Activated gamma-delta T cell (primary cell): ENCODE measurements around the gene SDK1.
"Not testable (repeated sequence)": the region's sequence is repeated elsewhere in the genome, so short reads cannot be mapped to it uniquely, and the experiment has no call there.

Source experiments
- DNase-seq: peaks from one replicate; lab custom pipeline; 2025; lab: John Stamatoyannopoulos, UW

The SDK1 gene

DNA sequence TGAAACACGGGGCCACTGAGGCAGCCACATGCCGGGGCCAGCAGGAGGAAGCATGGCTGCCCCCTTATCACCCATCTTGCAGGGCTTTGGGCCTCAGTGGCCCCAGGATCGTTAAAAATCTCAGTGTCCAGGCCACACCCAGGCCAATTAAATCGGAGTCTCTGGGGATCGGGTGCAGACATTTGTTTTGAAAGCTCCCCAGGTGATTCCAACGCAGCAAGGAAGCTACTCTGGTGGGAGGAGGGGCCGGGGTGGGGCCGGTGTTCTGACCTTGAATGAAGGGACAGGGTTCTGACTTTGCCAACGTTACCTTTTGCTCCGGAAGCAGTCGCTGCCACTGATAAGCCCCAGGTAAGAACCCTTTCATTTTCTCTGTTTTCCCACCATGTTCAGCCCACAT lies 968.7 kb downstream of the SDK1 start:
- DNase-seq, result no peak

DNA sequence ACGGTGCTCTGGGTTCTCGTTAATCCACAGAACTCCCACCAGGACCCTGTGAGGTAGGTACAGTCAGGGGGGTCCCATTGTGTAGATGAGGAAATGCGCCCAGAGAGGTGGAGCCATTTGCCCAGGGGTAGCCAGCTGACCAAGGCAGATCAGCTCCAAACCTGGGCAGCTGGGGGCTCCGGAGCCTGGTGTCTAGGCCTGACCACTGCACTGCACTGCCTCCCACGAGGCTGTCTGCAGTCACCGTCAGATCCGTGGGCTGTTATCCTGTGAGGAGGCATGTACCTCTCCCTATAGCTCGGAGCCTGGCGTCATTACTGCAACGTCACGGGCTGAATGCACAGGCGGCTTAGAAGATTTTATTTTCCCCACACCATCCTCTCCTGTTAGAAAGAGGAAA lies 969.2 kb downstream of the SDK1 start:
- no peak for DNase-seq

DNA sequence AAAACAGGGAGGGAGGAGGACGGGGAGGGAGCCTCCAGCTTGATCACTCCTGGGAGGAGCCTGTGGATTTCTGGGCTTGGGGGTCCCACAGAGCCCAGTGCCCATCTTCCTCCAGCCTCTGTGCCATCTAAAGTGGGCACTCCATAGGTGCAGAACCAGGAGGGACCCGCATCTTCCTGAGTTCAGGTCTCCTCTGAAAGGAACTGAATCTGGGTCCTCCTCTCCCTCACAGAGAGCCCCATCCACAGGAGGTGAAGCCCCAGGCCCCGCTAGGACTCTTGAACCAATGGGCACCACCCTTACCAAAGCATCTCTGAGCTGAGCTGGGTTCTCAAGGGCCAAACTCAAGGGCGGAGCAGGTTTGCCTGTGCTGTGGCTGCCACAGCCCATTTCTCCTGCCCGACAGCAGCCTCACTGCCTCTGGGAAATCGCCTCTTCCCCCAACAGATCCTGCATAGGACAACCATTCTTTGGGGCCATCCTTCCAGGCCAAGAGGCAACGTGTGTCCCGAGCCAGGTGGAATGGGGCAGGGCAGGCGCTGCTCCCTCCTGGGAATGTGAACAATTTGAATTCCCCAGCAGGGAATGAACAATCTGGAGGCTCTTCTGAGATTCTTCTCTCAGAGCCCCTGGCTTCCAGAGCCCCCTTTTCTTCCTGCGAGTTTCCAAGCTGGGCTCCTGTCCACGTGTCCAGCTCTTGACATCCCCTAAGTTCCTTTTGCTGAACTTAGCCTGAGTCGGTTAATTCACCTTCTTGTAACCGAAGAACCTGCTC lies 970.1 kb downstream of the SDK1 start:
- no peak for DNase-seq

DNA sequence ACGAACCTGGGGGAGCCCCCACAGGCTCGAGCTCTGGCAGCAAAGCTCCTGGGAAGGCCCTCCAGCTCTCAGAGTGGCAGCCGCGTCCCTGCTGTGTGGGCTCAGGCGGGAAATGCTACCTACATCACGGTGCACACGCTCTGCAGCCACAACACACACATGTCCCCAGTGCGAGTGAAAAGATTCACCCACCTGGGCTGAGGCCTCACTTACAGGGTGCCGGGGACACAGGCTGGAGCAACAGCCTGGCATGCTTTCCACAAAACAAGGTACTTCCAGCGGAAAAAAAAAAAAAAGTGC lies 970.6 kb downstream of the SDK1 start:
- DNase-seq, result no peak

DNA sequence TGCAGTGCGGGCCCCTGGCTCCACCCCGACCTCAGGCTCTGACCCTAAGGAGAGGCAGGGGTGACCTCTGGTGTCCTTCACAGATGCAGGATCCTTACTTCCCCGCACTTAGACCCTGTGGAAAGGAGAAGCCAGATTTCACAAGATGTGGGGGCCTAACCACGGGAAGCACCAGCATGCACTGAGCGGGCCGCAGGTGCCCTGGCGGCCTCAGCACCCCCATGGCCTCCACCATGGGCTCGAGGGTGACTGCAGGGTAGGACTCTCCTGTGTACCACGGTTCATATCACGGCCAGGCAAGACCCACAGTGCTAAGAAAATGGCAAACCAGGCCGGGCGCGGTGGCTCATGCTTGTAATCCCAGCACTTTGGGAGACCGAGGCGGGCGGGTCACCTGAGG lies 971.1 kb downstream of the SDK1 start:
- no peak for DNase-seq

DNA sequence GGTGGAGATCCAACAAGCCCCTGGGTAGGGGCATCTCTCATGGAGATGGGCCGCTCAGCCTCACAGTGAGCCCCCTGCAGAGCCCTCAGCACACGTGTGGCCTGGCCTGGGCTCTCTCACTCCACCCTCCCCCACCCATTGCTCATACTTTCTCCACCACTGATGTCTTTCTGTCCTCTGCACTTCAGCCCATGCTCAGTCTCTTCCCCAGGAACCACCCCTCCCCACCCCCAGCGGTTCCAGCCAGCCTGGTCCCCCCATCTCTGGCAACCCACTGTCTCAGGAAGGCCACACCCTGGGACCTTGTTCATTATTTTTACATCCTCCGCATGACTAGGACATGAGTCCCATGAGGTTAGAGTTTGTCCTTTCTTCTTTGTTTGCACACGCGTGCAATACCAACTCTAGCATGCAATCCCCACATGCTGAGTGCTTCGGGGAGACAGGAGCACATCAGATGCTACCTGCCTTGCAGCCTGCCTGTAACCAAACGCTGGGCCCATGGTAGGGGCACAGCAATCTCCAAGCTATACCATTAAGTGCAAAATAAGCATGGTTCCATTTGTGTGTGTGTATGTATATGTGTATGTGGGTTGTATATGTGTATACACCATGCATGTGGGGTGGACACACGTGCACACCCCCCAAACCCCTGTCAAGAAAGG lies 972.6 kb downstream of the SDK1 start:
- no peak for DNase-seq

DNA sequence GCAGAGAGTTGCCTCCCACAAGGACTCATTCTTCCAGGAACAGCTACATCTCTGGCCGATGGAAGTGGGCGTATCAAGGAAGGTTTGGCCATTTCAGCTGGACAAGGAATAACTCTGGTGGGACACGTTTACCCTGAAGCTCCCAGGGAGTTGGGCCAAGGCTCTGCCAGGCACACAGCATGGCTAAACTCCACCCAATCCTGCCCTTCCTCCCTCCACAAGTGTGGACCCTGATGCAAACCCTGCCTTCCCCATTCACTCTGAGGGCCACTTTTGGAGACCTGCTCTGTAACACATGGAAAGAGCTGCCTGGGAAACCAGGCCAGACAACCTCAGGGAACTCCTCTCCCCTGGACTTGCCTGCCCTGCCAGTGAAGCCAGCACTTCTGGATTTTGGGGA lies 973.2 kb downstream of the SDK1 start:
- DNase-seq, result no peak

DNA sequence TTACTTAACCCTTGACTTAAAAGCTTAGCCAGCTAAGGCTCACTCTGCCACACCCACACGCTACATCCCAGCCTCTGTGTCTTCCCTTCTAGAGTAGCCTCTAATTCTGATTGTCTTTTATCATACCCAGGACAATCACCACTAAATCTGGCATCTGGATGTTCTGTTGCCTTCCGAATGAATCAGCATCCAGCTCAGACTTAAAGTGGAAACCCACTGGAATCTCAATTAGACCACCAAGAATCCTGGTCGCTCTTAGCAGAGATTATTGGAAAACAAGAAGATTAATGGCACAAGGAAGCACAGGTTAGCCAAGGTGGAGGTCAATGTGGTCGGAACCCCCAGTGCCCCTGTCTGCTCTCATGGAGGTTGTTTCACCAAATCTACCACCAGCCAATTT lies 976.9 kb downstream of the SDK1 start:
- no peak for DNase-seq

DNA sequence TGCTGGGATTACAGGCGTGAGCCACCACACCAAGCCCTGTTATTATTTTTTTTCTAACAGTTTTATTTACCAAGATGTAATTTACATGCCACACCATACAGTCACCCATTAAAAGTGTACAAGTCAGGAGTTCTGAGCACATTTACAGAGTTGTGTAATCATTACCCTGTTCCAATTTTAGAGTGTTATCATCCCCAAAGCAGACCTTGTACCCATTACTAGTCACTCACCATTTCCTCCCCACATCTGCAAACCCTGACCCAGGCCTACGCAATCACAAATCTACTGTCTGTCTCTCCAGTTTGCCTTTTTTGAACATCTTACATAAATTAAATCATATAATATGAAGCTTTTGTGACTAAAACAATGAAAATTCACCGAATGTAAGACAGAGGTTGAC lies 978.2 kb downstream of the SDK1 start:
- no peak for DNase-seq

DNA sequence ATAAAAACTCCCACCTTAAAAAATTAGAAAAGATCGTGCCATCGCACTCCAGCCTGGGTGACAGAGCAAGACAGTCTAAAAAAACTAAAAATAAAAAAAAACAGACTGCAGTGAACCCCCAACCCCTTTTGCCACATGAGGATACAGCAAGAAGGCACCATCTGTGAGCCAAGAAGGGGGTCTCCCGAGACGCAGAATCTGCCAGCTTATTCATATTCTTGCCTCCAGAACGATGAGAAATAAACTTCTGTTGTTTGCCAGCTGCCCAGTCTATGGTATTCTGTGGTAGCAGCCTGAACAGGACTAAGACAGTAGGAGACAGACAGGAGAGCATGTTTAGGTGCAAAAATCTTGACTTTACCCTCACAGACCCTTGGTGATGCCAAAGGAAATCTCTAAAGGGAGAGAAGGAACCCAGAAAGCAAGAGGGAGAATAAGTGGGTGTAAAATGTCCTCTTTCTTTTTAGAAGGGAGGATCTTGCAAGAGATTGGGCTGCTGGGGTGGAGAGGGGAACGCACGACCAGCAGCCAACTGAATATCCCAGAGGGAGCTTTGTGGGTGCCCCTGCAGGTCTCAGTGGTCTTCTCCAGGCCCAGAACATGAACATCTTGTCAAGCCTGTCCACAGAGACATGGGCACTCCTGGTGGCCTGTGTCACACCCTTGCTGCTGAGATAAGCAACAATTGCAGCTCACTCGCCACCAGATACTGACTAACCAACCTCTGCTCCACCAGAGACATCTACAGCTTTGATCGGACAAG lies 980.4 kb downstream of the SDK1 start:
- no peak for DNase-seq

DNA sequence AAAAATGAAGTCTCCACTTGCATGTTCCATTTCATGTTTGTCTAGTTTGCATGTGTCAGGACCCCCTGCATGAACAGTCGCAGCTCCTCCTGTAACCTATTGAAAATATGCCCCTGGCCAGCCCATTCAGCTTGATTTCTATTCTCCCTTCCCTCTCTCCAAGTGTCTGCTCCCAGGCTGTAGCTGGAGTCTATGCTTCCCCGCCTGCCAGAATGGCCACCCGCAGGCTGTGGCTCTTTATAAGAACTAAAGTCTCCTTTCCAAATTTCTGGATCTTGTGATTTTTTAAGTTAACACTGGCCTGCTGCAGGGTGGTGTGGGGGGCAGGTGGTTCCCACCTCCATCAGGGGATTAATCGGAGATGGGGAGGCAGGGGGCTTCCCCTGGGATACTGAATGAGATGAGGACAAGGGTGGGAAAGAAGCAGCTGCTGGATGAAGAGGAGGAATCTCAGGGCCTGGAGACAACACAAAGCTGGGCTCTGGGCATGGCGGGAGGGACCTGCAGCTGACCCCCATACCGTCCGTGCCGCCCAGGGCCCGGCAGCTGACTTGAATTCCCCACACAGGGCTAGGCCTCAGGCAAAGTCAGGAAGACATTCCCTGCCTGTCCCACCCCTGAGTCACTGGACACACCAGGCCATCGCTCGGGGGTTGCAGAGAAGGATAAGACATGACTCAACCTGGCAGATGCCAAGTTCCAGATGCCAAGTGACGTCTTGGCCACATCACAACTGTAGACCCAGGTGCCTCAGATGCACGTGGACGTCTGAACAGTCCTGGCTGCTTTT lies 981.6 kb downstream of the SDK1 start:
- no peak for DNase-seq

DNA sequence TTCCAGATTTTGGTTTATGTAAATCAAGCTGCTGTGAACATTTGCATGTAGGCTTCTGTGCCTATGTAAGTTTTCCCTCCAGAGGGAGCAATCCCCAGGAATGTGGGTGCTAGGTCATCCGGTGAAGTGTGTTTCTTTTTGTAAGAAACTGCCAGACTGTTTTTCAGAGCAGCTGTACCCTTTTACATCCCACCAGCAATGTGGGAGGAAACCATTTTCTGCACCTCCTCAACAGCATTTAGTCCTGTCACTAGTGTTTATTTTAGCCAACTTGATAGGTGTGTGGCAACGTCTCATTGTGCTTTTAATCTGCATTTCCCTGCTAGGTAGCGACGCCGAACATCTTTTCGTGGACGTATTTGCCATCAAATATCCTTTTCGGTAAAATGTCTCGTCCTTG lies 985.3 kb downstream of the SDK1 start:
- DNase-seq, result no peak

DNA sequence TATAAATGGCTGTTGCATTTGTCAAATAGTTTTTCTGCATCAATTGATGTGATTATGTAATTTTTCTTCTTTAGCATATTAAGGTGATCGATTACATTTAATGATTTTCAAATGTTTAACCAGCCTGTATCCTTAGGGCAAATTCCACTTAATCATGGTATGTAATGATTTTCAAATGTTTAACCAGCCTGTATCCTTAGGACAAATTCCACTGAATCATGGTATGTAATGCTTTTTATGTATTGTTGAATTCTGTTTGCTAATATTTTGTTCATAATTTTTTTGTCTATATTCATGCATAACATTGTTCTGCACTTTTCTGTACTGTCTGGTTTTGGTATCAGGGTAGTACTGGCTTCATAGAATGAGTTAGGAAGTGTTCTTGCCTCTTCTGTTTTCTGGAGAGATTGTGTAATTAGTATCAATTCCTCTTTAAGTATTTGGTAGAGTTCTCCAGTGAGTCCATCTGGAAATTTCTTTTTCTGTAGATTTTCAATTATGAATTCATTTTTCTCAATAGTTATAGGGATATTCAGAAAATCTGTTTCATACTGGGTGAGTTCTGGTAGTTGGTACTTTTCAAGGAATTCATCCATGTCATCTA lies 987.8 kb downstream of the SDK1 start:
- DNase-seq, result no peak

DNA sequence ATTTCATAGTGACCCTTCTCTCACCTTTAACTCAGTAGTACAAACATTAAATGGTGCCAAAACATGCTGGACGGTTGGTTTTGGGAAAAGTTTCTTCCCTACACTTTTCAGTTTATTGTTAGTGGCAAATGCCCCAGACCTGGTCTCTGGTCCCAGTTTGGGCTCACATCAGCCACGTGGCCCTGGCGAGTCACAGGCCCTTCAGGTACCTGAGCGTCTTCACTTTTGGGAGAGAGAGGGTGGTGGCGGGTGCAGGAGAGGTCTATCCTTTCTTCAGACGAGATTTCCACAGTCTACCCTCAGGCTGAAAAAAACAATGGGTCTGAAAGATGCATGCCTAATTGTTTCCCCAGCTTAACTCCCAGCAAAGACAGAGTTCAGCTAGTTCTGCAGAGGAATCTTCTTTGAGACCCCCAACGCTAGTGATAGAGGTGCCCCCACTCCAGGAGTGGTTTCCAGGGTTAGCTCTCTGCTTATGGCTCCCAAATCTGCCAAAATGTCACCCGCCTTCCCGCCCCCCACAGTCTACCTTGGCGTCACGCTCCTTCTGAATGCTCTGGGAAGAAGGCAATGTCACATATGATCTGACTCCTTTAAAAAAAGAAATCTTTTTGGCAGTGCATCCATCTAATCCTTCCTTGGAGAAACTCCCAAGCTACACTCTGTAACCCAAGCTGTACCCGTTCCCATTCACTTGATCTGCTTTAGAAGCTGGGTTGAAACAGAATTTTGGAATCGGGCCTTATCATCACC lies 996.3 kb downstream of the SDK1 start:
- no peak for DNase-seq

DNA sequence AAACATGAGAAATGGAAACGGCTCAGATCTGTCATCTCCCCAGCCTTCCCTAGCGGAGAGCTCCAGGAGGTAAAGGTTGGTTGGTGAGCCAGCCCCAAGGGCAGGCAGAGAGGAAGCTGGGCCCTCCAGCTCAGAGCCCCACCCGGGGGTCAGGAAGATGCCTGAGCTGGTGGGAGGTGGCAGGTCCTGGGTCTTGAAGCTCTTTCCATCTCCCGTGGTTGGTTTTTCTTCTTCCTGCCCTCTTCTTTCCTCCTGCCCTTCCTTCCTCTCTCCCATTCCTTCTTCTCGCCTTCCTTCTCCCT lies 996.8 kb downstream of the SDK1 start:
- DNase-seq, result no peak

DNA sequence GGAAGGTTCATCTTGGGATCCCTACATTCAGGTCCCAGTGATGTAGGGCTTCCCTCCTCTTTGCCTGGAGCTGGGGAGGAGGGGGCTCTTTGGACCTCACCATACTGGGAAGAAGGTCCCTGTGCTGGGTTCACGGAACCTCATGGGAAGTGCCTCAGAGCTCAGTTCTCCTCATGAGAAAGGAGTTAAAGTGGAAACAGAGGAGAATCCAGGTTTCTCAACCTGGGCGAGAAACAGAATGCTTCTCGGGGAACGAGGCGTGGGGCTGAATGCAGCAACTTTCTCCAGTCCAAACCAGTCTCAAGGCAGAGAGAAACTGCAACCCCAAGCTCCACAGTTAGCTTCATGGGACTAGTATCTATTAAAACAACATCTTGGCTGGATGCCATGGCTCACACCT lies 998.4 kb downstream of the SDK1 start:
- no peak for DNase-seq

DNA sequence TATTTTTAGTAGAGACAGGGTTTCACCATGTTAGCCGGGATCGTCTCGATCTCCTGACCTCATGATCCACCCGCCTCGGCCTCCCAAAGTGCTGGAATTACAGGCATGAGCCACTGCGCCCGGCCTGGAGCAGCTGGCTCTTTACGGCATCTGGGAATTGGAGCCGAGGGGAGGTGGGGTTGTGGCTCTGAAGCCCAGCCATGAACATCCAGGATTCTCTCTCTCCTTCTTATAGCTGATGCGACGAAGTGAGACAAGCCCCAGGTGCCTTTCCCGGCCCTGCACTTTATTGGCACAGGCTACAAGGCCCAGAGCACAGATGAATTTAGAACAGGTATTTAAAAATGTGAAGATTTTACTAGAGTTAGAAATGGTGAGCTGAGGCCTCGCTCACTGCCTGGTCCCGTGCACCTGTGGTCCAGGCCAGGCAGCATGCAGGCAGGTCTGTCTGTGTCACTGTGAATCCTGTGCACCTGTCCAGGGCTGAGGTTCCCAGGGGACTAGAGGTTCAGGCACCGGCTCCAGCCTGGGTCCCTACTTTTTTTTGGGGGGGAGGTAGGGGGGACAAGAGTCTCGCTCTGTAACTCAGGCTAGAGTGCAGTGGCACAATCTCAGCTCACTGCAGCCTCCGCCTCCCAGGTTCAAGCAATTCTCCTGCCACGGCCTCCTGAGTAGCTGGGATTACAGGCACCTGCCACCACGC lies 1001.3 kb downstream of the SDK1 start:
- no peak for DNase-seq

DNA sequence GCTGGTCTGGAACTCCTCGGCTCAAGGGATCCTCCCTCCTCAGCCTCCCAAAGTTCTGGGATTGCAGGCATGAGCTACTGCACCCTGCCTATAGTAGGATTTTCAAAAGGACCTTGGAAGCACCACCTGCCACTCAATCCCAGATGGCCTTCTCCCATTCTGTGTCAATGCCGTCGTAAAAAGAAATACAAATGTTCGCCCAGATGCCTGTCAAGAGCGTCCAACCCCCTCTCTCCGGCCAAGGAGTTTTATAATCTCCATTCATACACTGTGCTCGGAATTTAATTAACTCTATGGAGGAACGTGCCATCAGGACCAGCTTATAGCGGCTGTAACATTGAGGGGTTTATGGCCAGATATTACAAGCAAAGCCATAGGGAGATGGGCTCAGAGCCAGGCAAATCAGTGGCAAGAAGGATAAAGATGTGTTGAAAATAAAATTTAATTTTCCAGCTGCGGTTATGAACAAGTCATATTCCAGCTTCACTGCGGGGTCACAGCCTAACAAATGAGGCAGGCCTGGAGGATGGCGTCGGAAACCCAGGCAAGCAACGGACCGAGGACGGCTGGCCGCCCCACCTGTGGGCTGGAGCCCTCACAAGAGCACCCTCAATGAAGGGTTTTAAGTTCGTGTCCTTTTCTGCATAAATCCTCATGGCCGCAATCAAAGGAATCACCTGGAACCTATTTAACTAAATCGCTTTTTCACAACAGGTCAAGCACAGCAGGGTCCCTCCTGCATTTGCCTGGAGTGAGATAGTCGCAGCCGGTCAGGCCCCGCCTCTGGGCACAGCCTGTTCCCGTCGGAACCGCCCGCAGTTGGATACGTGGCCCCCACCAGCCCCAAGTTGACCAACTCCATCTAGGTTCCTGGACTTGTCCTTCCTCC lies 1006.5 kb downstream of the SDK1 start:
- DNase-seq, result no peak

DNA sequence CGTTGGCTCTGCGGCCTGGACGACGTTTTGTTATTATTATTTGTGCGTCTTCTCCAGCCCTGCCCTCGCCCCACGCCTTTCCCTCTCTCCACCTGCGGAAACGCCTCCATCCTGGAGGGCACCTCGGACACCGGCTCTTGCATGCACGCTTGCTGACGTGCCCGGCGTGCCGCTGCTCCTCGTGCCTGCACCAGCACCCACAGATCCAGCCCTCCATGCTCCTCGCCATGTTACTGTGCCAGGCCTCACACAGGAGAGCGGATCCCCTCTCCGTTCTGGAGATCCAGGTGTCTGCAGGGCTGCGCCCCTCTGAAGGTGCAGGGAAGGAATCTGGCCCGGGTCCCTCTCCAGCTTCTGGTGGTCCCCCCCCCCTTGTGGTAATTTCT lies 1007.1 kb downstream of the SDK1 start:
- no peak for DNase-seq

DNA sequence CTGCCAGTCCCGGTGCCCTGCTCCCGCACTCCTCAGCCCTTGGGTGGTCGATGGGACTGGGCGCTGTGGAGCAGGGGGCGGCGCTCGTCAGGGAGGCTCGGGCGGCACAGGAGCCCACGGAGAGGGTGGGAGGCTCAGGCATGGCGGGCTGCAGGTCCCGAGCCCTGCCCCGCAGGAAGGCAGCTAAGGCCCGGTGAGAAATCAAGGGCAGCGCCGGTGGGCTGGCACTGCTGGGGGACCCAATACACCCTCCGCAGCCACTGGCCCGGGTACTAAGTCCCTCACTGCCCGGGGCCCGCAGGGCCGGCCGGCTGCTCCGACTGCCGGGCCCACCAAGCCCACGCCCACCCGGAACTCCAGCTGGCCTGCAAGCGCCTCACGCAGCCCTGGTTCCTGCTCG lies 1012.9 kb downstream of the SDK1 start:
- DNase-seq, result not testable (repeated sequence)
